ENCODE measurements around the gene MGMT.

DNA sequence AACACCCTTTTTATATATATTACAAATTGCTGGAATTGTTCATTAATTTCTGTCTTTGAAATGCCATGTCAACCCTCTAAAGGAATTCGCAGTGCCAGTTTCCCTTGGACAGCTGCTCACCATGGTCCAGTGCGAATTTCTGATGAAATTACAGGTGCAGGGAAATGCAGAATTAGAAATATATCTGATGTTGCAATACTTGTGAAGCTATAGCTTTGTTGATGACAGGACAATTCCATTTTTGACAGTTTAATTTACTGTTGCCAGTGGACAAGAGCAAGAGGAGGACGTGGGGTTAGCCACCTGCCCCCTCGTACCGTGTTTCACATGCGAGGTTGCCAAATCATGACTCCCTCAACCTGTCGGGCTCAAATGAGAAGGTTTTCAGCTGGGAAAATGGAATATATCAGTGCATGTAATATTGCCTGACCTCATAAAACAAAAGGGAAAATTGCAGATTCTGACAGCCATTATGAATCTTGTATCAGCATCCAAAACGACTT lies 140.6 kb downstream of the MGMT start:
- TF ChIP-seq, protein P1, sequence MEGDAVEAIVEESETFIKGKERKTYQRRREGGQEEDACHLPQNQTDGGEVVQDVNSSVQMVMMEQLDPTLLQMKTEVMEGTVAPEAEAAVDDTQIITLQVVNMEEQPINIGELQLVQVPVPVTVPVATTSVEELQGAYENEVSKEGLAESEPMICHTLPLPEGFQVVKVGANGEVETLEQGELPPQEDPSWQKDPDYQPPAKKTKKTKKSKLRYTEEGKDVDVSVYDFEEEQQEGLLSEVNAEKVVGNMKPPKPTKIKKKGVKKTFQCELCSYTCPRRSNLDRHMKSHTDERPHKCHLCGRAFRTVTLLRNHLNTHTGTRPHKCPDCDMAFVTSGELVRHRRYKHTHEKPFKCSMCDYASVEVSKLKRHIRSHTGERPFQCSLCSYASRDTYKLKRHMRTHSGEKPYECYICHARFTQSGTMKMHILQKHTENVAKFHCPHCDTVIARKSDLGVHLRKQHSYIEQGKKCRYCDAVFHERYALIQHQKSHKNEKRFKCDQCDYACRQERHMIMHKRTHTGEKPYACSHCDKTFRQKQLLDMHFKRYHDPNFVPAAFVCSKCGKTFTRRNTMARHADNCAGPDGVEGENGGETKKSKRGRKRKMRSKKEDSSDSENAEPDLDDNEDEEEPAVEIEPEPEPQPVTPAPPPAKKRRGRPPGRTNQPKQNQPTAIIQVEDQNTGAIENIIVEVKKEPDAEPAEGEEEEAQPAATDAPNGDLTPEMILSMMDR (IDR thresholded peaks at IDR 0.05; ENCODE audit: poor library complexity, severe bottlenecking) = no peak
- TF ChIP-seq MXI1 (conservative IDR thresholded peaks at IDR 0.05; ENCODE audit: poor library complexity, severe bottlenecking) (no peak), POLR2AphosphoS5 (IDR thresholded peaks at IDR 0.05) (no peak), SMC3 (conservative IDR thresholded peaks at IDR 0.05; ENCODE audit: poor library complexity) (no peak), TAF1 (IDR thresholded peaks at IDR 0.05; ENCODE audit: low read depth) (no peak), EP300 (conservative IDR thresholded peaks at IDR 0.05; ENCODE audit: poor library complexity, severe bottlenecking) (no peak), EZH2 (IDR thresholded peaks at IDR 0.05; ENCODE audit: borderline replicate concordance, insufficient read depth, low read length, poor library complexity, severe bottlenecking) (no peak), RAD21 (conservative IDR thresholded peaks at IDR 0.05) (no peak)
- TF ChIP-seq, protein P2, sequence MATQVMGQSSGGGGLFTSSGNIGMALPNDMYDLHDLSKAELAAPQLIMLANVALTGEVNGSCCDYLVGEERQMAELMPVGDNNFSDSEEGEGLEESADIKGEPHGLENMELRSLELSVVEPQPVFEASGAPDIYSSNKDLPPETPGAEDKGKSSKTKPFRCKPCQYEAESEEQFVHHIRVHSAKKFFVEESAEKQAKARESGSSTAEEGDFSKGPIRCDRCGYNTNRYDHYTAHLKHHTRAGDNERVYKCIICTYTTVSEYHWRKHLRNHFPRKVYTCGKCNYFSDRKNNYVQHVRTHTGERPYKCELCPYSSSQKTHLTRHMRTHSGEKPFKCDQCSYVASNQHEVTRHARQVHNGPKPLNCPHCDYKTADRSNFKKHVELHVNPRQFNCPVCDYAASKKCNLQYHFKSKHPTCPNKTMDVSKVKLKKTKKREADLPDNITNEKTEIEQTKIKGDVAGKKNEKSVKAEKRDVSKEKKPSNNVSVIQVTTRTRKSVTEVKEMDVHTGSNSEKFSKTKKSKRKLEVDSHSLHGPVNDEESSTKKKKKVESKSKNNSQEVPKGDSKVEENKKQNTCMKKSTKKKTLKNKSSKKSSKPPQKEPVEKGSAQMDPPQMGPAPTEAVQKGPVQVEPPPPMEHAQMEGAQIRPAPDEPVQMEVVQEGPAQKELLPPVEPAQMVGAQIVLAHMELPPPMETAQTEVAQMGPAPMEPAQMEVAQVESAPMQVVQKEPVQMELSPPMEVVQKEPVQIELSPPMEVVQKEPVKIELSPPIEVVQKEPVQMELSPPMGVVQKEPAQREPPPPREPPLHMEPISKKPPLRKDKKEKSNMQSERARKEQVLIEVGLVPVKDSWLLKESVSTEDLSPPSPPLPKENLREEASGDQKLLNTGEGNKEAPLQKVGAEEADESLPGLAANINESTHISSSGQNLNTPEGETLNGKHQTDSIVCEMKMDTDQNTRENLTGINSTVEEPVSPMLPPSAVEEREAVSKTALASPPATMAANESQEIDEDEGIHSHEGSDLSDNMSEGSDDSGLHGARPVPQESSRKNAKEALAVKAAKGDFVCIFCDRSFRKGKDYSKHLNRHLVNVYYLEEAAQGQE (IDR thresholded peaks at IDR 0.05; ENCODE audit: borderline replicate concordance) = no peak

All from neural cell (in vitro differentiated cells).